Measurements from ENCODE around the gene CLIC3.

GRCh38 chr9:137017791-137018497 lies 21.6 kb upstream of the CLIC3 start:
- TF ChIP-seq, protein P1, sequence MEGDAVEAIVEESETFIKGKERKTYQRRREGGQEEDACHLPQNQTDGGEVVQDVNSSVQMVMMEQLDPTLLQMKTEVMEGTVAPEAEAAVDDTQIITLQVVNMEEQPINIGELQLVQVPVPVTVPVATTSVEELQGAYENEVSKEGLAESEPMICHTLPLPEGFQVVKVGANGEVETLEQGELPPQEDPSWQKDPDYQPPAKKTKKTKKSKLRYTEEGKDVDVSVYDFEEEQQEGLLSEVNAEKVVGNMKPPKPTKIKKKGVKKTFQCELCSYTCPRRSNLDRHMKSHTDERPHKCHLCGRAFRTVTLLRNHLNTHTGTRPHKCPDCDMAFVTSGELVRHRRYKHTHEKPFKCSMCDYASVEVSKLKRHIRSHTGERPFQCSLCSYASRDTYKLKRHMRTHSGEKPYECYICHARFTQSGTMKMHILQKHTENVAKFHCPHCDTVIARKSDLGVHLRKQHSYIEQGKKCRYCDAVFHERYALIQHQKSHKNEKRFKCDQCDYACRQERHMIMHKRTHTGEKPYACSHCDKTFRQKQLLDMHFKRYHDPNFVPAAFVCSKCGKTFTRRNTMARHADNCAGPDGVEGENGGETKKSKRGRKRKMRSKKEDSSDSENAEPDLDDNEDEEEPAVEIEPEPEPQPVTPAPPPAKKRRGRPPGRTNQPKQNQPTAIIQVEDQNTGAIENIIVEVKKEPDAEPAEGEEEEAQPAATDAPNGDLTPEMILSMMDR (IDR thresholded peaks at IDR 0.05), result no peak
- TF ChIP-seq EP300 (IDR thresholded peaks at IDR 0.05), result no peak
- no peak for TF ChIP-seq POLR2A (IDR thresholded peaks at IDR 0.05)
